Colonic mucosa (tissue), 4 donors: ENCODE data around the gene MPV17. TPM values are rescaled to one million over a fixed set of nuclear protein-coding genes. Genes with fewer than 3 reads are reported as not detected.

Experiments
- DNase-seq: peaks from one replicate; pipeline ENCODE4 v3.0.0-alpha.2; 2020
- H3K27ac ChIP-seq: fragments of 200-600 bp; one replicate; pipeline ENCODE4 v1.8.0; 2021
- H3K27me3 ChIP-seq: fragments of 200-600 bp; one replicate; pipeline ENCODE4 v1.8.0; 2021
- H3K36me3 ChIP-seq: fragments of 200-600 bp; one replicate; pipeline ENCODE4 v1.8.0; 2021
- H3K4me1 ChIP-seq: fragments of 200-600 bp; one replicate; pipeline ENCODE4 v1.8.0; 2021; ENCODE audit warnings: mild to moderate bottlenecking
- H3K4me3 ChIP-seq: fragments of 200-600 bp; one replicate; pipeline ENCODE4 v1.8.0; 2021
- H3K9ac ChIP-seq, 2 donors: one replicate each; pipeline ENCODE4 v1.7.0; 2013; ENCODE audit warnings: control low read depth in 2 of 2, low read depth in 2 of 2, low read length in 2 of 2
- H3K9me3 ChIP-seq: fragments of 200-600 bp; one replicate; pipeline ENCODE4 v1.8.0; 2021
- CTCF ChIP-seq: fragments of 200-600 bp; IDR thresholded peaks from one replicate; pipeline ENCODE4 v1.8.0; 2022; ENCODE audit warnings: antibody characterized with exemption, mild to moderate bottlenecking
- intact Hi-C: fragments of 100-400 bp; cut with DNase I; formaldehyde crosslinking; loops from one replicate; pipeline ENCODE4 v1.14.1; 2022
- total RNA-seq, 2 donors: library from RNA; stranded (reverse); fragmentation: NEBNext Ultra II Directional in 1 of 2; extraction: Animal tissue kit (Norgen Biotek cat#: 25700) in 1 of 2; gene quantifications; one replicate each; pipeline ENCODE4 v1.2.1, GENCODE V29; 2021
- donor health status: healthy.
- donor health status: DM: no; HTN: no; CAD: no.
- donor health status: DM: no; HTN: no; CAD: no.

The MPV17 gene
- total RNA-seq, 2 donors from 2014 or later: 35.0 to 58.3 TPM

GRCh38 chr2:27263287-27264252 is 59.3 kb downstream of the MPV17 start:
- Histone ChIP-seq H3K27me3 (peaks cover 52% of the 10 kb centered on the region), H3K4me3 (peak overlapping the region; percentile 50), H3K27ac (no peak overlapping the region), H3K9me3 (no peaks in the 10 kb centered on the region), H3K9ac (no peak overlapping the region), H3K4me1 (peaks cover 7% of the 10 kb centered on the region), H3K36me3 (no peaks in the 10 kb centered on the region)
- no peak for DNase-seq
- intact Hi-C loops: no loop called here
- no peak for TF ChIP-seq CTCF

- peak within 1 kb of the TSS; percentile 50 for H3K4me3 ChIP-seq
- peak; percentile 63 for DNase-seq
- peaks cover 7% of the 10 kb centered on the region for H3K4me1 ChIP-seq
- no peaks in the 10 kb centered on the region for H3K9me3 ChIP-seq
- no peak within 1 kb of the TSS for H3K9ac ChIP-seq
- peaks cover 52% of the 10 kb centered on the region for H3K27me3 ChIP-seq
- no peak within 1 kb of the TSS for H3K27ac ChIP-seq
- intact Hi-C loops: no loop called here
- no peaks in the 10 kb centered on the region for H3K36me3 ChIP-seq
- no peak for TF ChIP-seq CTCF
Observed at GRCh38 chr2:27262379-27263286, 60.3 kb downstream of the MPV17 start, which contains the start of gene SLC30A3. Gene SLC30A3 (minus strand): TSS chr2:27263047. CDS start chr2:27262906, 141 bp downstream.

- TF ChIP-seq CTCF: no peak
- Histone ChIP-seq H3K9ac (no peak overlapping the region), H3K4me3 (peak overlapping the region; percentile 50), H3K36me3 (no peaks in the 10 kb centered on the region), H3K27me3 (peaks cover 52% of the 10 kb centered on the region), H3K27ac (no peak overlapping the region), H3K4me1 (peaks cover 7% of the 10 kb centered on the region), H3K9me3 (no peaks in the 10 kb centered on the region)
- intact Hi-C loops: no loop called here
- DNase-seq: no peak
Observed at GRCh38 chr2:27261926-27262298, 61.0 kb downstream of the MPV17 start.

GRCh38 chr2:27261241-27261925 is 61.5 kb downstream of the MPV17 start:
- intact Hi-C loops: no loop called here
- no peak for DNase-seq
- Histone ChIP-seq H3K27ac (no peak overlapping the region), H3K9ac (no peak overlapping the region), H3K36me3 (no peaks in the 10 kb centered on the region), H3K27me3 (peaks cover 52% of the 10 kb centered on the region), H3K4me1 (peaks cover 7% of the 10 kb centered on the region), H3K4me3 (no peak overlapping the region), H3K9me3 (no peaks in the 10 kb centered on the region)
- TF ChIP-seq CTCF: no peak

Other genes with a start within 250 kb of the MPV17 start
- gene EMILIN1, start 244.5 kb downstream of the MPV17 start, total RNA-seq: 10 to 100 TPM; 20.2 to 43.0 TPM
- 10 to 100 TPM in 1 of 2 donors, 1 to 10 TPM in 1; 8.9 to 20.3 TPM for gene KHK, start 236.3 kb downstream of the MPV17 start, total RNA-seq
- 1 to 10 TPM; 1.3 to 3.1 TPM for gene CGREF1, start 204.0 kb downstream of the MPV17 start, total RNA-seq
- gene ABHD1, start 199.3 kb downstream of the MPV17 start, total RNA-seq: not detected
- gene PREB, start 188.5 kb downstream of the MPV17 start, total RNA-seq: 10 to 100 TPM; 42.7 to 72.1 TPM
- gene PRR30, start 183.7 kb downstream of the MPV17 start, total RNA-seq: not detected
- under 1 TPM; 0.05 to 0.07 TPM for gene TCF23, start 174.1 kb downstream of the MPV17 start, total RNA-seq
- 10 to 100 TPM; 80.7 to 83.4 TPM for gene ATRAID, start 111.1 kb downstream of the MPV17 start, total RNA-seq
- gene SLC5A6, start 110.8 kb downstream of the MPV17 start, total RNA-seq: 10 to 100 TPM; 19.4 to 57.5 TPM
- gene CAD, start 105.7 kb downstream of the MPV17 start, total RNA-seq: 10 to 100 TPM; 11.1 to 49.1 TPM
- not detected for gene SLC30A3, start 60.0 kb downstream of the MPV17 start, total RNA-seq
- not detected for gene DNAJC5G, start 47.7 kb downstream of the MPV17 start, total RNA-seq
- under 1 TPM in 1 of 2 donors, not detected in 1; 0.24 TPM for gene TRIM54, start 40.7 kb downstream of the MPV17 start, total RNA-seq
- gene UCN, start 14.7 kb downstream of the MPV17 start, total RNA-seq: 1 to 10 TPM in 1 of 2 donors, under 1 TPM in 1; 0.74 to 1.0 TPM
- gene GTF3C2, start 33.7 kb upstream of the MPV17 start, total RNA-seq: 10 to 100 TPM; 48.4 to 60.0 TPM
- 10 to 100 TPM; 34.5 to 35.4 TPM for gene EIF2B4, start 47.2 kb upstream of the MPV17 start, total RNA-seq
- 10 to 100 TPM; 77.1 to 99.6 TPM for gene SNX17, start 47.5 kb upstream of the MPV17 start, total RNA-seq
- gene ZNF513, start 57.6 kb upstream of the MPV17 start, total RNA-seq: 10 to 100 TPM; 21.7 to 24.5 TPM
- gene PPM1G, start 86.5 kb upstream of the MPV17 start, total RNA-seq: 100 to 1,000 TPM in 1 of 2 donors, 10 to 100 TPM in 1; 63.0 to 119 TPM
- 10 to 100 TPM; 69.6 to 87.7 TPM for gene NRBP1, start 105.5 kb upstream of the MPV17 start, total RNA-seq
- gene KRTCAP3, start 119.3 kb upstream of the MPV17 start, total RNA-seq: 100 to 1,000 TPM in 1 of 2 donors, 10 to 100 TPM in 1; 91.8 to 147 TPM
- gene IFT172, start 166.6 kb upstream of the MPV17 start, total RNA-seq: 10 to 100 TPM; 34.7 to 52.6 TPM
- 1 to 10 TPM in 1 of 2 donors, under 1 TPM in 1; 0.64 to 1.1 TPM for gene FNDC4, start 172.1 kb upstream of the MPV17 start, total RNA-seq
- gene GCKR, start 173.7 kb upstream of the MPV17 start, total RNA-seq: under 1 TPM; 0.22 to 0.40 TPM